ENCODE results near the gene MSMB.

DNA sequence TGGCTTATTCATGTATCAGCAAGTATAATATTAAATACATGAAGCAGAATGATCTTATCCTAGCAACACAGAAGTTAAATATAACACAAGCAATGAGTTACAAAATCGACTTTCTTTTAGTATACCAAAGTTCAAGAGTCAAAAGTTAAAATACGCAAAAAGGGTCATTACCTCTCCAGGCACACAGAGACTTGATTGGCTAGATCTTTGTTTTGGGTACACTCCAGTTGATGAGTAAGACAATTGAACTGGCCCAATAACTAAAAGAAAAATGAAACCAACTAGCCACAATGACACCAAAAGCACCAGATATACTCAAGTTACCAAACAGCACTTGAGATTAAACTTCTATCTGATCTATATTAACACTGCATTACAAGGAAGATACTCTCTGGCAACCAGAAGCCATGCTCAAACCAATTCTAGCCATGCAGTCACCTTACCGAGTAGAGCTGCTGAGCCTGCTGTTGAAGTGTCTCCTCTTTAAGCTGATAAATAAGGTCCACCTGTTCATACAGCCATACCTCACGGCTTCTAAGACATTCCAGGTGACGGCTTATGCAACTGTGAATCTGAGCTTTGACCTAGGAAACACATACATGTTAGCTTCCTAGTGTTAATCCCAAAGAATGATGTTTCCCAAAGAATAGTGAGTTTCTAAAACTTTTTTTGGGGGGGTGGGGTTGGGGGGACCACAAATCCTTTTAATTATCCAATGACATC is 31.2 kb downstream of the MSMB start:
- TF ChIP-seq, protein P1, sequence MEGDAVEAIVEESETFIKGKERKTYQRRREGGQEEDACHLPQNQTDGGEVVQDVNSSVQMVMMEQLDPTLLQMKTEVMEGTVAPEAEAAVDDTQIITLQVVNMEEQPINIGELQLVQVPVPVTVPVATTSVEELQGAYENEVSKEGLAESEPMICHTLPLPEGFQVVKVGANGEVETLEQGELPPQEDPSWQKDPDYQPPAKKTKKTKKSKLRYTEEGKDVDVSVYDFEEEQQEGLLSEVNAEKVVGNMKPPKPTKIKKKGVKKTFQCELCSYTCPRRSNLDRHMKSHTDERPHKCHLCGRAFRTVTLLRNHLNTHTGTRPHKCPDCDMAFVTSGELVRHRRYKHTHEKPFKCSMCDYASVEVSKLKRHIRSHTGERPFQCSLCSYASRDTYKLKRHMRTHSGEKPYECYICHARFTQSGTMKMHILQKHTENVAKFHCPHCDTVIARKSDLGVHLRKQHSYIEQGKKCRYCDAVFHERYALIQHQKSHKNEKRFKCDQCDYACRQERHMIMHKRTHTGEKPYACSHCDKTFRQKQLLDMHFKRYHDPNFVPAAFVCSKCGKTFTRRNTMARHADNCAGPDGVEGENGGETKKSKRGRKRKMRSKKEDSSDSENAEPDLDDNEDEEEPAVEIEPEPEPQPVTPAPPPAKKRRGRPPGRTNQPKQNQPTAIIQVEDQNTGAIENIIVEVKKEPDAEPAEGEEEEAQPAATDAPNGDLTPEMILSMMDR (IDR thresholded peaks at IDR 0.05) = no peak
- TF ChIP-seq POLR2AphosphoS5 (IDR thresholded peaks at IDR 0.05) (no peak), POLR2A (IDR thresholded peaks at IDR 0.05) (no peak)
